GM23338 (cell line): ENCODE measurements around the gene SYNE4. TPM values are rescaled to one million over a fixed set of nuclear protein-coding genes. Genes with fewer than 3 reads are reported as not detected.

Experiments
- ATAC-seq: fragments of 200-7000 bp; cut with Tn5 transposase; 3 replicates; pipeline ENCODE4 v1.9.1; 2020
- DNase-seq: peaks from one replicate; pipeline ENCODE4 v3.0.0-alpha.2; 2015; ENCODE audit warnings: low spot score
- H2AFZ ChIP-seq: fragments of 200-600 bp; sonication (generic); 2 replicates; pipeline ENCODE4 v1.8.0; 2016; ENCODE audit warnings: antibody characterized with exemption, mild to moderate bottlenecking, moderate library complexity
- H3F3A ChIP-seq: fragments of 200-600 bp; sonication (generic); replicated peaks from 2 replicates; pipeline ENCODE4 v1.8.0; 2017; ENCODE audit warnings: antibody characterized with exemption, mixed run types, low read depth
- H3K27ac ChIP-seq: fragments of 200-600 bp; sonication (generic); 2 replicates; pipeline ENCODE4 v1.6.1; 2016; ENCODE audit warnings: low read depth
- H3K27me3 ChIP-seq: fragments of 200-600 bp; sonication (generic); 2 replicates; pipeline ENCODE4 v1.8.0; 2016; ENCODE audit warnings: mild to moderate bottlenecking, mixed run types, moderate library complexity; ENCODE audit not compliant: insufficient read depth
- H3K36me3 ChIP-seq: fragments of 200-600 bp; sonication (generic); 2 replicates; pipeline ENCODE4 v1.8.0; 2016; ENCODE audit warnings: mild to moderate bottlenecking; ENCODE audit not compliant: insufficient read depth
- H3K4me1 ChIP-seq: fragments of 200-600 bp; sonication (generic); 2 replicates; pipeline ENCODE4 v1.8.0; 2016; ENCODE audit warnings: mild to moderate bottlenecking, moderate library complexity; ENCODE audit not compliant: insufficient read depth
- H3K4me2 ChIP-seq: fragments of 200-600 bp; sonication (generic); 2 replicates; pipeline ENCODE4 v1.7.1; 2017; ENCODE audit warnings: mixed run types
- H3K4me3 ChIP-seq: fragments of 200-600 bp; sonication (generic); 2 replicates; pipeline ENCODE4 v1.6.1; 2016; ENCODE audit warnings: mixed run types
- H3K79me2 ChIP-seq: fragments of 200-600 bp; sonication (generic); replicated peaks from 2 replicates; pipeline ENCODE4 v1.8.0; 2017; ENCODE audit warnings: mild to moderate bottlenecking; ENCODE audit not compliant: insufficient read depth
- H3K9me2 ChIP-seq: fragments of 200-600 bp; sonication (generic); 2 replicates; pipeline ENCODE4 v1.8.0; 2017; ENCODE audit not compliant: insufficient read depth
- H4K20me1 ChIP-seq: fragments of 200-600 bp; sonication (generic); replicated peaks from 2 replicates; pipeline ENCODE4 v1.8.0; 2017; ENCODE audit warnings: mild to moderate bottlenecking; ENCODE audit not compliant: insufficient read depth
- H3K27ac Mint-ChIP-seq: 2 replicates; pipeline ENCODE4 v1.8.0; 2020; ENCODE audit warnings: inconsistent platforms, mild to moderate bottlenecking, moderate library complexity, mixed read lengths
- H3K27me3 Mint-ChIP-seq: 3 replicates; pipeline ENCODE4 v1.8.0; 2022; ENCODE audit warnings: low read depth, mild to moderate bottlenecking, moderate library complexity, mixed read lengths, inconsistent platforms; ENCODE audit not compliant: insufficient read depth, poor library complexity
- H3K36me3 Mint-ChIP-seq: 3 replicates; pipeline ENCODE4 v1.8.0; 2021; ENCODE audit warnings: low read depth, mild to moderate bottlenecking, inconsistent platforms, moderate library complexity, mixed read lengths
- H3K4me1 Mint-ChIP-seq: 3 replicates; pipeline ENCODE4 v1.8.0; 2020; ENCODE audit warnings: mild to moderate bottlenecking, inconsistent platforms, mixed read lengths
- H3K4me3 Mint-ChIP-seq: 3 replicates; pipeline ENCODE4 v1.8.0; 2021; ENCODE audit warnings: moderate library complexity, mild to moderate bottlenecking, inconsistent platforms, mixed read lengths
- H3K9me3 Mint-ChIP-seq: 3 replicates; pipeline ENCODE4 v1.8.0; 2020; ENCODE audit warnings: moderate library complexity, mild to moderate bottlenecking, inconsistent platforms, mixed read lengths
- CREB1 ChIP-seq: fragments of 250-450 bp; sonication (Bioruptor Pico); IDR thresholded peaks from 2 replicates; pipeline ENCODE4 v1.5.0; 2020; ENCODE audit warnings: low read depth, mild to moderate bottlenecking, moderate library complexity
- EZH2 ChIP-seq: fragments of 200-600 bp; sonication (generic); IDR thresholded peaks from one replicate; pipeline ENCODE4 v1.8.0; 2017; ENCODE audit warnings: antibody characterized with exemption, mild to moderate bottlenecking, low read depth; ENCODE audit not compliant: unreplicated experiment
- EZH2phosphoT487 ChIP-seq: fragments of 200-600 bp; sonication (generic); IDR thresholded peaks from one replicate; pipeline ENCODE4 v1.8.1; 2018; ENCODE audit warnings: antibody characterized with exemption; ENCODE audit not compliant: unreplicated experiment
- JUNB ChIP-seq: IDR thresholded peaks from one replicate; pipeline ENCODE4 v1.6.1; 2016; ENCODE audit warnings: antibody characterized with exemption; ENCODE audit not compliant: unreplicated experiment
- NANOG ChIP-seq: IDR thresholded peaks from 2 replicates; pipeline ENCODE4 v1.6.1; 2016; ENCODE audit warnings: antibody characterized with exemption, borderline replicate concordance
- POLR2AphosphoS5 ChIP-seq: IDR thresholded peaks from 2 replicates; pipeline ENCODE4 v1.6.1; 2016; ENCODE audit warnings: antibody characterized with exemption, low read depth
- STAT1 ChIP-seq: IDR thresholded peaks from one replicate; pipeline ENCODE4 v1.6.1; 2016; ENCODE audit warnings: antibody characterized with exemption; ENCODE audit not compliant: unreplicated experiment
- ZNF114 ChIP-seq: fragments of 250-450 bp; sonication (Bioruptor Pico); IDR thresholded peaks from 2 replicates; pipeline ENCODE4 v1.5.0; 2020; ENCODE audit warnings: mild to moderate bottlenecking, moderate library complexity
- ZNF331 ChIP-seq: fragments of 250-450 bp; sonication (Bioruptor Pico); IDR thresholded peaks from 2 replicates; pipeline ENCODE4 v1.5.0; 2020; ENCODE audit warnings: low read depth, mild to moderate bottlenecking, moderate library complexity
- polyA plus RNA-seq: library from polyadenylated mRNA; unstranded; fragments of >200 nt; fragmentation: Nextera tagmentation; extraction: Ambion mirVana; gene quantifications from 2 replicates; pipeline ENCODE4 v1.2.1, GENCODE V29; 2016
- total RNA-seq: library from RNA; depleted of rRNA; stranded (reverse); fragments of >200 nt; shearing (Covaris generic); gene quantifications from 2 replicates; pipeline ENCODE4 v1.2.3, GENCODE V29; 2014
- TF ChIP-seq, protein P1 (sequence below): IDR thresholded peaks from one replicate; pipeline ENCODE4 v1.6.1; 2018; ENCODE audit warnings: antibody characterized with exemption; ENCODE audit not compliant: unreplicated experiment
- TF ChIP-seq, protein P2 (sequence below), 2 experiments: fragments of 200-600 bp in 1 of 2; sonication (generic) in 1 of 2; conservative IDR thresholded peaks; 2 replicates each; pipeline versions ENCODE4 v1.5.1 to v1.6.1; 2016 to 2017; ENCODE audit warnings: antibody characterized with exemption in 2 of 2, low read depth in 2 of 2, mild to moderate bottlenecking in 2 of 2, moderate library complexity in 1 of 2
- TF ChIP-seq, protein P3 (sequence below): IDR thresholded peaks from 2 replicates; pipeline ENCODE4 v1.6.1; 2016; ENCODE audit warnings: antibody characterized with exemption

The SYNE4 gene
- total and polyA plus RNA-seq, 2 experiments from 2014 or later, result 26.1 to 49.8 TPM

DNA sequence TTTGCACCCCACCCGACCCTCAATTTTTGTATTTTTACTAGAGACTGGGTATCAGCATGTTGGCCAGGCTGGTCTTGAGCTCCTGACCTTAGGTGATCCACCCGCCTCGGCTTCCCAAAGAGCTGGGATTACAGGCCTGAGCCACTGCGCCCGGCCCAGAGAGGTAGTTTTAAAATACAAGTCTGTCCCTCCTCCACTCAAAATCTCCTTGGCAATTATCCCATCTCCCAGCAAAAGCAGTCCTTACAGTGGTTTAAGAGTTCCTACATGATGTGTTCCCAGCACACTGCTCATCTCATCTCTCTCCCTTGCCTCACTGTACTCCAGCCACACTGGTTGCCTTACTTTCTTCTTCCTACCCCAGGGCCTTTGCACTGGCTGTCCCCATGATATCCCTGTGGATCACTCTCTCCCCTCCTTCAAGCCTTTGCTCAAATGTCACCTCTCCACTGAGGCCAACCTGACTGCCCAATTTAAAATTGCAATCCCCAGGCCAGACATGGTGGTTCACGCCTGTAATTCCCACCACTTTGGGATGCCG is 48.1 kb downstream of the SYNE4 start (continued):
- TF ChIP-seq ZNF331 (CRISPR knock-in tag) (no peak), CREB1 (CRISPR knock-in tag) (no peak), ZNF114 (CRISPR knock-in tag) (no peak), POLR2AphosphoS5 (no peak), STAT1 (no peak)
- TF ChIP-seq, protein P1, sequence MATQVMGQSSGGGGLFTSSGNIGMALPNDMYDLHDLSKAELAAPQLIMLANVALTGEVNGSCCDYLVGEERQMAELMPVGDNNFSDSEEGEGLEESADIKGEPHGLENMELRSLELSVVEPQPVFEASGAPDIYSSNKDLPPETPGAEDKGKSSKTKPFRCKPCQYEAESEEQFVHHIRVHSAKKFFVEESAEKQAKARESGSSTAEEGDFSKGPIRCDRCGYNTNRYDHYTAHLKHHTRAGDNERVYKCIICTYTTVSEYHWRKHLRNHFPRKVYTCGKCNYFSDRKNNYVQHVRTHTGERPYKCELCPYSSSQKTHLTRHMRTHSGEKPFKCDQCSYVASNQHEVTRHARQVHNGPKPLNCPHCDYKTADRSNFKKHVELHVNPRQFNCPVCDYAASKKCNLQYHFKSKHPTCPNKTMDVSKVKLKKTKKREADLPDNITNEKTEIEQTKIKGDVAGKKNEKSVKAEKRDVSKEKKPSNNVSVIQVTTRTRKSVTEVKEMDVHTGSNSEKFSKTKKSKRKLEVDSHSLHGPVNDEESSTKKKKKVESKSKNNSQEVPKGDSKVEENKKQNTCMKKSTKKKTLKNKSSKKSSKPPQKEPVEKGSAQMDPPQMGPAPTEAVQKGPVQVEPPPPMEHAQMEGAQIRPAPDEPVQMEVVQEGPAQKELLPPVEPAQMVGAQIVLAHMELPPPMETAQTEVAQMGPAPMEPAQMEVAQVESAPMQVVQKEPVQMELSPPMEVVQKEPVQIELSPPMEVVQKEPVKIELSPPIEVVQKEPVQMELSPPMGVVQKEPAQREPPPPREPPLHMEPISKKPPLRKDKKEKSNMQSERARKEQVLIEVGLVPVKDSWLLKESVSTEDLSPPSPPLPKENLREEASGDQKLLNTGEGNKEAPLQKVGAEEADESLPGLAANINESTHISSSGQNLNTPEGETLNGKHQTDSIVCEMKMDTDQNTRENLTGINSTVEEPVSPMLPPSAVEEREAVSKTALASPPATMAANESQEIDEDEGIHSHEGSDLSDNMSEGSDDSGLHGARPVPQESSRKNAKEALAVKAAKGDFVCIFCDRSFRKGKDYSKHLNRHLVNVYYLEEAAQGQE, result no peak

DNA sequence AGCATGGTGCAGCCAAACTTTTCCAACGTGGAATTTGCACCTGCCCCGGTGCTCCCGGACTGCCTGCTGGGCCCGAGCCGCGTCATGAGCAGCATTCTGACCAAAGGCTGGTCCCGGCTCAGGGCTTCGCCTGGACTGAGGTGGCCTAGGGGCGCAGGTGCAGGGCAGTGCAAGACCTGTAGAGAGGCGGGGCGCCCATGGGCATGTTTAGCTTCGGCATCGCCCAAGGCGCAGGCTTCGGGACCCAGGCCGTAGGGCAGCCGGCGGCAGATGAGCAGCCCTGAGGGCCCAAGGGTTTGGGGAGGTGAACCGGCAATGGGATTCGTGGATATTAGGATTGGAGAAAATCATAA is 48.7 kb downstream of the SYNE4 start:
- Histone ChIP-seq H4K20me1 (no peaks in the 10 kb centered on the region), H3K4me2 (peak overlapping the region; percentile 82), H3F3A (no peaks in the 10 kb centered on the region), H2AFZ (peak overlapping the region; percentile 91; the same call in 1 of the 2 replicates), H3K27ac (no peak overlapping the region), H3K27me3 (peaks cover 48% of the 10 kb centered on the region), H3K9me2 (no peaks in the 10 kb centered on the region), H3K4me3 (peak overlapping the region; percentile 53; the same call in 1 of the 2 replicates), H3K79me2 (no peaks in the 10 kb centered on the region), H3K36me3 (no peaks in the 10 kb centered on the region), H3K4me1 (no peaks in the 10 kb centered on the region)
- DNase-seq (peak; percentile 63), ATAC-seq (peak; percentile 80)
- Mint-ChIP-seq H3K4me1 (peaks cover 4% of the 10 kb centered on the region), H3K9me3 (no peaks in the 10 kb centered on the region), H3K27me3 (peaks cover 42% of the 10 kb centered on the region), H3K27ac (no peak overlapping the region), H3K4me3 (peak overlapping the region; percentile 62), H3K36me3 (no peaks in the 10 kb centered on the region)
- TF ChIP-seq STAT1 (no peak), EZH2 (no peak), ZNF114 (CRISPR knock-in tag) (no peak), ZNF331 (CRISPR knock-in tag) (no peak), CREB1 (CRISPR knock-in tag) (no peak), NANOG (no peak), JUNB (no peak), POLR2AphosphoS5 (no peak), EZH2phosphoT487 (no peak)
- TF ChIP-seq, protein P2, sequence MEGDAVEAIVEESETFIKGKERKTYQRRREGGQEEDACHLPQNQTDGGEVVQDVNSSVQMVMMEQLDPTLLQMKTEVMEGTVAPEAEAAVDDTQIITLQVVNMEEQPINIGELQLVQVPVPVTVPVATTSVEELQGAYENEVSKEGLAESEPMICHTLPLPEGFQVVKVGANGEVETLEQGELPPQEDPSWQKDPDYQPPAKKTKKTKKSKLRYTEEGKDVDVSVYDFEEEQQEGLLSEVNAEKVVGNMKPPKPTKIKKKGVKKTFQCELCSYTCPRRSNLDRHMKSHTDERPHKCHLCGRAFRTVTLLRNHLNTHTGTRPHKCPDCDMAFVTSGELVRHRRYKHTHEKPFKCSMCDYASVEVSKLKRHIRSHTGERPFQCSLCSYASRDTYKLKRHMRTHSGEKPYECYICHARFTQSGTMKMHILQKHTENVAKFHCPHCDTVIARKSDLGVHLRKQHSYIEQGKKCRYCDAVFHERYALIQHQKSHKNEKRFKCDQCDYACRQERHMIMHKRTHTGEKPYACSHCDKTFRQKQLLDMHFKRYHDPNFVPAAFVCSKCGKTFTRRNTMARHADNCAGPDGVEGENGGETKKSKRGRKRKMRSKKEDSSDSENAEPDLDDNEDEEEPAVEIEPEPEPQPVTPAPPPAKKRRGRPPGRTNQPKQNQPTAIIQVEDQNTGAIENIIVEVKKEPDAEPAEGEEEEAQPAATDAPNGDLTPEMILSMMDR (conservative IDR thresholded peaks at IDR 0.05; ENCODE audit: low read depth in 2 of 2), result no peak
- TF ChIP-seq, protein P3, sequence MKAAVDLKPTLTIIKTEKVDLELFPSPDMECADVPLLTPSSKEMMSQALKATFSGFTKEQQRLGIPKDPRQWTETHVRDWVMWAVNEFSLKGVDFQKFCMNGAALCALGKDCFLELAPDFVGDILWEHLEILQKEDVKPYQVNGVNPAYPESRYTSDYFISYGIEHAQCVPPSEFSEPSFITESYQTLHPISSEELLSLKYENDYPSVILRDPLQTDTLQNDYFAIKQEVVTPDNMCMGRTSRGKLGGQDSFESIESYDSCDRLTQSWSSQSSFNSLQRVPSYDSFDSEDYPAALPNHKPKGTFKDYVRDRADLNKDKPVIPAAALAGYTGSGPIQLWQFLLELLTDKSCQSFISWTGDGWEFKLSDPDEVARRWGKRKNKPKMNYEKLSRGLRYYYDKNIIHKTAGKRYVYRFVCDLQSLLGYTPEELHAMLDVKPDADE, result no peak
- TF ChIP-seq, protein P1, result no peak
